ENCODE measurements around the gene CRTC1. TPM values are rescaled to one million over a fixed set of nuclear protein-coding genes. Genes with fewer than 3 reads are reported as not detected.

The CRTC1 gene
- total RNA-seq, 1 experiment from 2014 or later, result 19.0 TPM

- Histone ChIP-seq H3K4me1 (ENCODE audit: insufficient read depth, low read length) (no peaks in the 10 kb centered on the region), H3K56ac (ENCODE audit: insufficient read length, low read depth, low read length) (no peak overlapping the region), H2BK12ac (ENCODE audit: insufficient read length, low read depth, low read length) (no peak overlapping the region), H2AFZ (ENCODE audit: low read length) (no peak overlapping the region), H2AK5ac (ENCODE audit: insufficient read length, low read length) (no peak overlapping the region), H3K79me2 (ENCODE audit: insufficient read depth, low read length) (no peaks in the 10 kb centered on the region), H2BK15ac (ENCODE audit: low read depth, low read length) (no peak overlapping the region), H2BK20ac (ENCODE audit: low read depth, low read length, poor library complexity, severe bottlenecking) (no peak overlapping the region), H3K9ac (ENCODE audit: extremely low read depth, insufficient read length, low read length) (no peak overlapping the region), H4K5ac (ENCODE audit: insufficient read length, low read depth, low read length) (no peak overlapping the region), H3K27me3 (ENCODE audit: insufficient read depth, low read length) (no peaks in the 10 kb centered on the region), H3T11ph (ENCODE audit: low read length) (no peak overlapping the region), H3K79me1 (ENCODE audit: insufficient read depth, low read depth, low read length, poor library complexity, severe bottlenecking) (no peaks in the 10 kb centered on the region), H4K20me1 (ENCODE audit: control insufficient read depth, insufficient read depth, insufficient read length) (no peaks in the 10 kb centered on the region), H2BK120ac (ENCODE audit: low read depth, low read length, poor library complexity, severe bottlenecking) (no peak overlapping the region), H4K8ac (replicated peaks; ENCODE audit: insufficient read length, low read depth, low read length) (no peak overlapping the region), H2BK5ac (ENCODE audit: insufficient read length, low read length) (no peak overlapping the region), H3K4me2 (ENCODE audit: insufficient read depth, insufficient read length, low read length) (no peak overlapping the region), H3K23me2 (ENCODE audit: insufficient read length, low read depth, low read length, poor library complexity, severe bottlenecking) (no peaks in the 10 kb centered on the region), H4K91ac (ENCODE audit: insufficient read length, low read depth, low read length) (no peak overlapping the region), H3K4ac (ENCODE audit: low read depth, low read length) (no peak overlapping the region), H3K23ac (ENCODE audit: insufficient read length, low read depth, low read length) (no peak overlapping the region), H3K18ac (ENCODE audit: insufficient read length, low read depth, low read length) (no peak overlapping the region), H3K14ac (ENCODE audit: insufficient read depth, low read length) (no peak overlapping the region; the same call in 1 of the 2 replicates), H3K9me3 (ENCODE audit: control insufficient read depth, low read depth, low read length) (no peaks in the 10 kb centered on the region), H3K27ac (ENCODE audit: insufficient read length, low read depth, low read length) (no peak overlapping the region)
- H3K27ac Mint-ChIP-seq, result peak overlapping the region in 2 of 3 experiments; percentile 11 to 74; a peak in 3 of 7 replicates
- H3K4me1 Mint-ChIP-seq, result peaks cover 8 to 14% of the 10 kb centered on the region in 2 experiments
- no peak for DNase-seq
- H3K36me3 Mint-ChIP-seq (ENCODE audit: insufficient read depth in 1 of 3, low read depth in 3 of 3), result peaks cover 0 to 3% (median 0%) of the 10 kb centered on the region in 3 experiments; a peak in 1 of 7 replicates
- no peak overlapping the region for H3K4me3 Mint-ChIP-seq
- H3K27me3 Mint-ChIP-seq (ENCODE audit: low read depth), result peaks cover 2% of the 10 kb centered on the region; the same call in 1 of the 2 replicates
- no CpG with 5 or more reads among the region's 11 CpGs for WGBS (ENCODE audit: extremely low coverage, insufficient read length, low lambda C conversion rate)
- no peaks in the 10 kb centered on the region for H3K9me3 Mint-ChIP-seq
- no peak; the same call in 2 of the 3 replicates for TF ChIP-seq CTCF (conservative IDR thresholded peaks at IDR 0.05)
These were observed 47.5 kb downstream of the CRTC1 start for GRCh38 chr19:18730885-18731513.

Measured in H9 (cell line).